GM15510 (cell line): ENCODE measurements around the gene MSMP.

Experiments used
- POLR2A ChIP-seq: IDR thresholded peaks from 3 replicates; pipeline ENCODE4 v1.6.1; 2011; ENCODE audit warnings: borderline replicate concordance; ENCODE audit not compliant: insufficient read length; ENCODE audit errors: extremely low read depth

Gene MSMP

DNA sequence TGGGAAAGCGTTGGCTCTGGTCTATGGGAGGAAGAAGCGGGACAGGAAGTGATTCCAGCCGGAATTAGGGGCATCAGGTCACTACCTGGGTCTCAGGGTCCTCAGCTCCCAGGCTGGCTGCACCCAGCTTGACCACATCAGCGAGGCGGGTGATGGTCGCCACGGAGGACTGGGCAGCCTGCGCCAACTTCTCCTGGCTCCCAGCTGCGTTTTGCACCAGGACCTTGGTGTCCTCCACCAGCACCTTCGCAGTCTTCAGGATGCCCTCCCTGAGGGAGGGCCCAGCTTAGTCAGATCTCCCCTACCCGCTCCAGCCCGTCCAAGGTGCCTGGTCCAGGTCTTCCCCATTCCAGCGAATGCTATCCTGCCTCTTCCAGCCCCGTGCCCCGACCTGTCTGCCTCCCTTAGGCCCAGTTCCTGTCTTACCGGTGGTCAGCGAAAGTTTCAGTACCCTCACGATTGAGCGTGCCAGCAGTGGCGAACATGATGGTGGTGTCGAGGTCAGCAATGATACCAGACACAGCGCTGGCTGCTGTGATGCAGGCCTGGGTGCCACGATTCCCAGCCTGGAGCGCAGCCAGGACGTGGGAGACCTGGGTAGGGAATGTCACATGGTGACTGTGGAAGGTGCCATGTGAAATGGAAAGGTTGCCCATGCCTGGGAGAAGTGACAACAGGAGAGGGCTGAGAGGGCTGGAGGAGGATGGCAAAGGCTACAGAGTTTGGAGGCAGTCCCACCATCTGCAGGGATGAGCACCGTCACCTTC is 50.0 kb downstream of the MSMP start:
- no peak for TF ChIP-seq POLR2A
